KBM-7 (cell line): ENCODE results near the gene LONRF2.
A peak's percentile ranks its signal among the peaks of the same experiment; 100 is the strongest.

Source experiments
- DNase-seq: peaks from one replicate; pipeline ENCODE4 v3.0.0-alpha.2; 2015
- in situ Hi-C: fragments of 300-500 bp; cut with MboI; formaldehyde crosslinking; loops from 2 replicates; pipeline ENCODE4 v1.14.3; 2020; ENCODE audit warnings: low sequenced_read_pairs, low pct_unique_long_range_greater_than_20kb, mixed read lengths

The LONRF2 gene

GRCh38 chr2:100303744-100304143 lies 18.6 kb downstream of the LONRF2 start:
- DNase-seq, result no peak
- in situ Hi-C loops, result no loop called here

- in situ Hi-C loops, result no loop called here
- no peak for DNase-seq
Measured at GRCh38 chr2:100302585-100302892, 19.8 kb downstream of the LONRF2 start.

- DNase-seq, result no peak
- in situ Hi-C loops, result no loop called here
Measured at GRCh38 chr2:100301881-100302584, 20.3 kb downstream of the LONRF2 start.

GRCh38 chr2:100299548-100299947 lies 22.8 kb downstream of the LONRF2 start:
- in situ Hi-C loops, result no loop called here
- no peak for DNase-seq

GRCh38 chr2:100297511-100297910 lies 24.8 kb downstream of the LONRF2 start:
- DNase-seq, result no peak
- in situ Hi-C loops, result no loop called here

GRCh38 chr2:100294162-100294497 lies 28.2 kb downstream of the LONRF2 start:
- in situ Hi-C loops, result no loop called here
- DNase-seq, result no peak

GRCh38 chr2:100293341-100294161 lies 28.8 kb downstream of the LONRF2 start:
- in situ Hi-C loops, result no loop called here

GRCh38 chr2:100292022-100292580 lies 30.2 kb downstream of the LONRF2 start:
- DNase-seq, result peak; percentile 53

More at GRCh38 chr2:100293341-100294161, 28.8 kb downstream of the LONRF2 start:
- no peak for DNase-seq

GRCh38 chr2:100291152-100291970 lies 30.9 kb downstream of the LONRF2 start:
- in situ Hi-C loops, result no loop called here
- peak; percentile 65 for DNase-seq

More at GRCh38 chr2:100292022-100292580, 30.2 kb downstream of the LONRF2 start:
- in situ Hi-C loops, result no loop called here

- no peak for DNase-seq
- in situ Hi-C loops, result no loop called here
Measured at GRCh38 chr2:100290718-100291151, 31.6 kb downstream of the LONRF2 start.

GRCh38 chr2:100289020-100289419 lies 33.3 kb downstream of the LONRF2 start:
- no peak for DNase-seq
- in situ Hi-C loops, result no loop called here

GRCh38 chr2:100286318-100286717 lies 36.0 kb downstream of the LONRF2 start:
- in situ Hi-C loops, result no loop called here

GRCh38 chr2:100285691-100286090 lies 36.6 kb downstream of the LONRF2 start:
- in situ Hi-C loops, result no loop called here
- no peak for DNase-seq

More at GRCh38 chr2:100286318-100286717, 36.0 kb downstream of the LONRF2 start:
- no peak for DNase-seq

- in situ Hi-C loops, result no loop called here
- DNase-seq, result no peak
Measured at GRCh38 chr2:100285011-100285410, 37.3 kb downstream of the LONRF2 start.

- no peak for DNase-seq
- in situ Hi-C loops, result no loop called here
Measured at GRCh38 chr2:100283724-100284501, 38.4 kb downstream of the LONRF2 start.

- in situ Hi-C loops, result no loop called here
- peak; percentile 30 for DNase-seq
Measured at GRCh38 chr2:100281521-100282438, 40.5 kb downstream of the LONRF2 start.

GRCh38 chr2:100279586-100280534 lies 42.4 kb downstream of the LONRF2 start:
- in situ Hi-C loops, result no loop called here
- DNase-seq, result no peak
